ENCODE results near the gene TRIM9. TPM values are rescaled to one million over a fixed set of nuclear protein-coding genes. Genes with fewer than 3 reads are reported as not detected.

Gene TRIM9
- total and polyA plus RNA-seq, 2 of the 4 experiments (the other 2 are of a cell fraction) = under 0.01 to 0.09 TPM

- Histone ChIP-seq H4K5ac (ENCODE audit: low read depth, low read length) (no peak overlapping the region), H4K91ac (ENCODE audit: insufficient read depth, low read depth, low read length) (no peak overlapping the region; the same call in 1 of the 2 replicates), H3K9me1 (ENCODE audit: insufficient read depth, low read length) (peaks cover 15% of the 10 kb centered on the region), H2BK120ac (ENCODE audit: low read depth, low read length) (no peak overlapping the region), H3K4me2 (ENCODE audit: low read depth, low read length) (no peak overlapping the region), H2BK20ac (ENCODE audit: low read depth, low read length) (peak overlapping the region; percentile 21), H3K36me3 (ENCODE audit: control insufficient read depth, insufficient read depth, low read length) (peaks cover 11% of the 10 kb centered on the region), H3K14ac (replicated peaks; ENCODE audit: low read depth, low read length) (0 out of 2 replicates have a peak overlapping the region, but pooled peaks have one; percentile 19), H3K79me1 (ENCODE audit: low read depth in 1 of 2, low read length in 2 of 2) (peaks cover 7 to 11% of the 10 kb centered on the region in 2 experiments; a peak in 3 of 4 replicates), H2AFZ (replicated peaks; ENCODE audit: low read length, poor library complexity) (no peak overlapping the region), H2AK9ac (replicated peaks; ENCODE audit: low read depth, low read length, poor library complexity) (no peak overlapping the region), H3K9me3 (ENCODE audit: control insufficient read depth, insufficient read depth, low read length) (no peaks in the 10 kb centered on the region), H3K9ac (ENCODE audit: low read depth, low read length) (no peak overlapping the region), H3K23ac (ENCODE audit: low read depth, low read length) (no peak overlapping the region), H2BK15ac (ENCODE audit: low read depth, low read length) (peak overlapping the region; percentile 62; the same call in 1 of the 3 replicates), H3K27me3 (ENCODE audit: control insufficient read depth, insufficient read depth, low read length) (no peaks in the 10 kb centered on the region), H3K18ac (ENCODE audit: low read depth, low read length) (peak overlapping the region; percentile 6; the same call in 1 of the 2 replicates), H3K4me1 (ENCODE audit: control insufficient read depth, insufficient read depth, low read length) (peaks cover 3% of the 10 kb centered on the region; the same call in 1 of the 2 replicates), H4K8ac (ENCODE audit: low read depth in 2 of 2, low read length in 2 of 2) (peak overlapping the region in 1 of 2 experiments; percentile 17; a peak in 2 of 4 replicates), H3K4me3 (ENCODE audit: insufficient read depth, low read depth, low read length) (no peak overlapping the region), H4K20me1 (ENCODE audit: insufficient read depth, low read length) (no peaks in the 10 kb centered on the region; the same call in 1 of the 2 replicates), H3K56ac (ENCODE audit: extremely low read depth, insufficient read depth, low read length) (no peak overlapping the region), H2BK5ac (ENCODE audit: low read depth, low read length, poor library complexity, severe bottlenecking) (peak overlapping the region; percentile 43), H3K4ac (ENCODE audit: low read depth, low read length) (peak overlapping the region; percentile 20; the same call in 1 of the 2 replicates), H3K27ac (ENCODE audit: insufficient read depth, low read length) (no peak overlapping the region), H2AK5ac (ENCODE audit: low read depth, low read length) (peak overlapping the region; percentile 67)
- no peak for DNase-seq
- intact Hi-C loops (cut with micrococcal nuclease) (loop anchor here (10.0 kb wide), 1 partner anchor 282 kb away; no protein-coding TSS in a partner anchor), dilution Hi-C loops (cut with HindIII; ENCODE audit: low sequenced_read_pairs, unreplicated experiment) (no loop called here), in situ Hi-C loops (cut with MboI; ENCODE audit: low sequenced_read_pairs) (no loop called here)
- TF ChIP-seq CHD1 (IDR thresholded peaks at IDR 0.05; ENCODE audit: low read depth, low read length) (no peak), CTCF (conservative IDR thresholded peaks at IDR 0.05; ENCODE audit: low read depth, low read length) (no peak), NFE2L2 (IDR thresholded peaks at IDR 0.05; ENCODE audit: low read depth, low read length) (no peak), BHLHE40 (IDR thresholded peaks at IDR 0.05; ENCODE audit: low read depth, low read length) (no peak), RAD21 (IDR thresholded peaks at IDR 0.05; ENCODE audit: low read length) (no peak), ELK1 (IDR thresholded peaks at IDR 0.05; ENCODE audit: borderline replicate concordance, low read depth, low read length) (no peak), SMC3 (IDR thresholded peaks at IDR 0.05; ENCODE audit: low read depth, low read length) (no peak), POLR2A (IDR thresholded peaks at IDR 0.05; ENCODE audit: low read depth, low read length) (no peak)
- no CpG with 5 or more reads among the region's 2 CpGs for WGBS, 2 experiments (ENCODE audit: extremely low coverage in 2 of 2, insufficient read length in 1 of 2)
- ChIA-PET POLR2A (ENCODE audit: unreplicated experiment) (no interaction called here), CTCF (no interaction called here)
- ATAC-seq (ENCODE audit: low read depth) = peak; percentile 32
- no TSS peak for BruUV-seq (replicated peaks)
These were observed 158.0 kb downstream of the TRIM9 start for GRCh38 chr14:50936882-50937281.

Measured in IMR-90 (cell line).